Activated CD4-positive, alpha-beta T cell treated with anti-CD3 and anti-CD28 coated beads for 4 hours (primary cell): ENCODE measurements around the gene OR9K2.
"Not testable (repeated sequence)": the region's sequence is repeated elsewhere in the genome, so short reads cannot be mapped to it uniquely, and the experiment has no call there.

ENCODE experiments used
- DNase-seq, 2 donors: peaks; one replicate each; pipeline ENCODE4 v3.0.0-alpha.2; 2020

Gene OR9K2

GRCh38 chr12:55126106-55126505 lies at the start of gene OR9K2:
TSS of gene OR9K2 (plus strand) at chr12:55126406. CDS start at chr12:55129835, 3,429 bp downstream.
- DNase-seq = no peak

- DNase-seq = no peak
These were observed 33.6 kb upstream of the OR9K2 start for GRCh38 chr12:55092579-55092978.

GRCh38 chr12:55112378-55112875 lies 13.8 kb upstream of the OR9K2 start:
- DNase-seq = no peak

- DNase-seq = no peak
These were observed 10.1 kb upstream of the OR9K2 start for GRCh38 chr12:55116152-55116551.

- DNase-seq = no peak
These were observed 6.6 kb downstream of the OR9K2 start for GRCh38 chr12:55132816-55133215.

GRCh38 chr12:55142669-55143565 lies 16.7 kb downstream of the OR9K2 start:
- peak; percentile 27 to 55 for DNase-seq

- no peak for DNase-seq
These were observed 17.3 kb downstream of the OR9K2 start for GRCh38 chr12:55143566-55143870.

- DNase-seq = not testable (repeated sequence)
These were observed 40.9 kb downstream of the OR9K2 start for GRCh38 chr12:55167010-55167640.

- DNase-seq = no peak
These were observed 45.2 kb downstream of the OR9K2 start for GRCh38 chr12:55171445-55171844.

GRCh38 chr12:55171846-55172245 lies 45.6 kb downstream of the OR9K2 start:
- DNase-seq = not testable (repeated sequence)

GRCh38 chr12:55172686-55173085 lies 46.5 kb downstream of the OR9K2 start:
- DNase-seq = no peak

GRCh38 chr12:55173456-55173855 lies 47.2 kb downstream of the OR9K2 start:
- no peak for DNase-seq
